ENCODE results near the gene NUPR2.
"Not testable (repeated sequence)": the region's sequence is repeated elsewhere in the genome, so short reads cannot be mapped to it uniquely, and the experiment has no call there.

NUPR2 gene

DNA sequence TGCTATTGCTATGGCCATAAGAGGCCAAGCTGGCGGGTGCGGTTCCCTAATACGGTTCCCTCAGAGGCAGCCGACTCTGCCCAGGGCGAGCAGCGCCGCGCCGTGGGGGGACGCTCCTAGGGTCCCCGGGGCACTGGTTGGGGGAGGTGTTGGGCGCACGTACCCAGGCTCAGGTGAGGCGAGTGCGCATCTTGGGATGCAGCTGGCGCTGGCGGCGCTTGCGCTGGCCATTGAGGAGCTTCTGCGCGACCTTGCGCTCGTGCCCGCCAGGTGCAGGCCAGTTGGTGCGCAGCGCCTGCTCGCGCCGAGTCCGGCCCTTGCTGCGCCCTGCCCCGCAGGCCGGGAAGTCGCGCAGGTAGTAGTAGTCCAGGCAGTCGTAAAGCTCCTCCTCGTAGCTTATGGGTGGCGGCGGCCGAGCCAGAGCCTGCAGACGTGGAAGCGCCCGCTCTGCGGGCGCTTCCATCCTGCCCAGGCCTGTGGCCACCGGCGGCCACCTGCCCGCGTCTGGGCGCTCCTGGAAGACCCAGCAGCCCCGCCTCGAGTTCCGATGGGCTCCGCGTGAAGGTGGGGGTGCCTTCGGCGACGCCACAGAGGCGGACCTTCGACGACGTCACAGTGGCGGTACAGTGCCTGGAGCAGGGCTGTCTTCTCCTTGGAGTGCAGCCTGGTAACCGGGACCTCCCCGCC is at the start of gene NUPR2:
TSS of gene NUPR2 (minus strand) at position 566 of the 687 bp plus-strand sequence. CDS start at position 463, 103 bp downstream.
- no peak for DNase-seq

GRCh38 chr7:56157238-56157790 is 41.1 kb upstream of the NUPR2 start:
- DNase-seq: no peak

DNA sequence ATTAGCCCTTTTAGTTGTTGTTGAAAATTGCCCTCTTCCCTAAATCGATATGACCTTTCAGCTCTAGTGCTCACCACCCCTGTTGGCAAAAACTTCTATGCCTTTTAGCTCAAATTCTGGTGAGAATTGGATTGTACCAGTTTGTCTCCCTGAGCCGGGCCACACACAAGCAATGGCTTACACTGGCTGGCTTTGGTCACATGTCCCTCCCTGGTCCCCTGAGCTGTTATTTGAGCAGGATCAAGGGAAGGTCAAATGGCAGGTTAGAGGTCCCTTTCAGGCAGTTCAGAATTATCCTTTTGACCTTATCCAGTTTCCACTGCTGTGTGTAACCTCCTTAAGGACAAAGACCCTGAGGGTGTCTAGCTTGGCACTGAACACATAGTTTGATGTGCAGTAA is 14.8 kb upstream of the NUPR2 start:
- DNase-seq: not testable (repeated sequence)

GRCh38 chr7:56127241-56127975 is 11.2 kb upstream of the NUPR2 start:
- DNase-seq: no peak

DNA sequence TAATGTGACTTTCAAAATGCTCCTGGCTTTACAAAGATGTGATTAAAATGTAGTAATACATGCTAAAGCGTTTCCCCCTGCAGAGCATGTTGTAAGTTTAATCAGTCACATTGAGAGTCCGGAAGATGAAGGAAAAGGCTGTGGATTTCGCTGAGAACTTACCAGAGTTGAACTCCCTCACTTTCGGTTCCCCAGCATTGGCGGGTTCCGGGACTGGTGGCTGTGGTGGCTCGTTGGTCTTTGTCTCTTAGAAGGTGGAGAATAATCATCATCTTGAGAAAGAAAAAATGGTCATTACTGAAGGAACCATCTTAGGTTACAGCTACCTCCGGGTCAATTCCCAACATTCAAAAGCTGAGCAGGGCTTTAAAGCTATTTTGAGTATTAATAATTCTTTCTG is 9.6 kb upstream of the NUPR2 start:
- DNase-seq: no peak

GRCh38 chr7:56124981-56125380 is 8.8 kb upstream of the NUPR2 start:
- DNase-seq: no peak

DNA sequence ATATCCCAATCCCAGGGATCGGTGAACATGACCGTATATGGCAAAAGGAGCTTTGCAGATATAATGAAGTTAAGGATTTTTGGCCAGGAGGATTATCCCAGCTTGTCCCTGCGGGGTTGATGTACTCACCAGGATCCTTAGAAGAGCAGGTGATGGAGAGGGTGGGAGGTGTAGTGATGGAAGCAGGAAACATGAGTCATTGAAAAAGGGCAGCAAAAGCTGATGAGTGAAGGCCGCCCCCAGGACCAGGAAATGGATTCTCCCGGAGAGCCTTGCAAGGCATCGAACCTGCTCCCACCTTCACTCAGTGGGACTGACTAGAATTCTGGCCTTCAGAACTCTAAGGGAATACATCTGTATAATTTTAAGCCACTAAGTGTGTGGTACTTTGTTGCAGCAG is 5.2 kb upstream of the NUPR2 start:
- no peak for DNase-seq

- DNase-seq: not testable (repeated sequence)
Observed at GRCh38 chr7:56112244-56112643, 4.0 kb downstream of the NUPR2 start.

- no peak for DNase-seq
Observed at GRCh38 chr7:56110611-56111010, 5.6 kb downstream of the NUPR2 start.

GRCh38 chr7:56107954-56108258 is 8.3 kb downstream of the NUPR2 start:
- no peak for DNase-seq

DNA sequence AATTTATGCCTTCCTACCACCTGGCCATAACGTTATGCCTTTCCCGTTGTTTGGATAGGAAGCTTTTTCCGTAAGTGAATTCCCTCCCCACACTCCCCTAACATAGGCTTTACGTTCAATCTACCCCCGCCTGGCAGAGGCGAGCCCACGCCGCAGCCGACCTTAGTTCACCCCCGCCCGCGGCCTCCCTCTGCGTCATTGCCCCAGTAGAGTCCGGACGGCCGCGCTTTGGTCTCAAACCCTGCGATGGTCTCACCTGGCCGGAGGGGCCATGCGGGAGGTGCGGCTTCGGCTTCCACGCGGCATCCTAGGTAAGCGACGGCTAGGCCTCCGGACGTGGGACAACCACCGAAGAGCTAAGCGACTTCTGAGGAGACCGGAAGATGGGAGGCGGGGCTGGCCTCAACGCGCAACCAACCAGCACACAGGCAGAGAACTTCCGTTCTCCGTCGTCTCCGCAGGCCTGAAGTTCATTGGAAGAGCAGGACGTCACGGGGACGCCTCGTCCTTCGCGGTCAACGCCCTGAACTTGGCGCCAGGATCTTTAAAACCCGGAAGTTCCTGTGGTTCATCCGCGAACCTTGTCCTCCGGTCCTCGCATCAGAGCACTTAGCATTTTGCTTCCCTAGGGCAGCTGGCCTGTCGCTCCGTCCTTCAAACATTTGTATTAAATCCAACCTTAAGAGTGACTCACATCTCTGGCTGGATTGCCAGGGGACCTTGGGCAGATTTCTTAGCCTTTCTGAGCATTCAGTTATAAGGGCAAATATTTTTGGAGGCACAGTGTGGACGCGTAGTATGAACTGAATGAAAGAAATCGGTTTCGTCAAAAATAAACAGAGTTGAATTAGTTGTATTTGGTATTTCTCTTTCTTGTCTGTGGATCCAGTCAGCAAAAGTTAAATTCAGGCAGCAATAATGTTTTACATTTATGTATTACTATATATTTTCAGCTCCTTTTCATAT is 9.8 kb downstream of the NUPR2 start, which contains the start of gene CHCHD2:
TSS of gene CHCHD2 (minus strand) at position 369 of the 966 bp plus-strand sequence. CDS start at position 306, 63 bp downstream.
- DNase-seq: peak; percentile 85

DNA sequence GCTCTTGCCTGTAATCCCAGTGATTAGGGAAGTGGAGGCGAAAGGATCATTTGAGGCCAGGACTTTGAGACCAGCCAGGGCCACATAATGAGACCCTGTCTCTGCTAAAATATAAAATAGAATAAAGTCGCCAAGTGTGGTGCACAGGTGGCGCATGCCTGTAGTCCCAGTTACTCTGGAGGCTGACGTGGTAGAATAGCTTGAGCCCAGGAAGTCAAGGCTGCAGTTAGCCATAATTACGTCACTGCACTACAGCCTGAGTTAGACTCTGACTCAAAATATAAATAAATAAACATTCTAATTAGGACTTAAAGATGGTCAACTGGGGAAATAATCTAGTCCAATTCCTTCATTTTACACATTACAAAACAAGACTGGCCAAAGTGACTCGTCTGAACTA is 10.7 kb downstream of the NUPR2 start:
- no peak for DNase-seq

- DNase-seq: not testable (repeated sequence)
Observed at GRCh38 chr7:56104138-56104537, 12.1 kb downstream of the NUPR2 start.

- no peak for DNase-seq
Observed at GRCh38 chr7:56099653-56100052, 16.6 kb downstream of the NUPR2 start.

DNA sequence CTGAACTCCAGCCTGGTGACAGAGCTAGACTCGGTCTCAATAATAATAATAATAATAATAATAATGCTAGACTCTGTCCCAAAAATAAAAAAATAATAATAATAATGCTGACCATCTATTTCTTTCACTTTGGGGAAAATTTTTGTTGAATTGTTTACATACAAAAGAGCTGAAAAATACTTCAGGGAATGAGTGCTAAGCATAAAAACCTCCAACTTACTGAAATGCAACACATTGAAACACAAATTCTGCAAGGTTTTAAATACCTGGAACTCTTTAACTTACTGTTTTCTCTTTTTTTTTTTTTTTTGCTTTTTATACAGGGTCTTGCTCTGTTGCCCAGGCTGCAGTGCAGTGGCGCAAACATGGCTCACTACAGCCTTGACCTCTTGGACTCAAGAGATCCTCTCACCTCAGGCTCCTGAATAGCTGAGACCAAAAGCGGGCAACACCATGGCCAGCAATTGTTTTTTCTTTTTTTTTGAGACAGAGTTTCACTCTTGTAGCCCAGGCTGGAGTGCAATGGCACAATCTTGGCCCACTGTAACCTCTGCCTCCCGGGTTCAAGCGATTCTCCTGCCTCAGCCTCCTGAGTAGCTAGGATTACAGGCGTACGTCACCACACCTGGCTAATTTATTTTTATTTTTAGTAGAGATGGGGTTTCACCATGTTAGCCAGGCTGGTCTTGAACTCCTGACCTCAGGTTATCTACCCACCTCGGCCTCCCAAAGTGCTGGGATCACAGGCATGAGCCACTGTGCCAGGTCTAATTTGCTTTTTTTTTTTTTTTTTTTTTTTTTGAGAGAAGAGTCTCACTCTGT is 17.8 kb downstream of the NUPR2 start:
- not testable (repeated sequence) for DNase-seq

DNA sequence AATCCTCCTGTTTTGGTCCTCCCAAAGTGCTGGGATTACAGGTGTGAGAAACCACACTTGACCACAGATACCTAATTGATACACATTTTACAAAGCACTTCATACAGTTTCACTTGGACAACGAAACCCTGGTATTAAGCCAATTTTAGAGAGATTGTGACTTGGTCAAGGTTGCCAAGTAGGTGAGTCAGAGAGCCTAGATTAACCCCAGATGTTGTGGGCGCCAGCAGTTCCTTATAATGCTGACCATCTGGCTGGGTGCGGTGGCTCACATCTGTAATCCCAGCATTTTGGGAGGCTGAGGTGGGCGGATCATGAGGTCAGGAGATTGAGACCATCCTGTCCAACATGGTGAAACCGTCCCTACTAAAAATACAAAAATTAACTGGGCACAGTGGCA is 18.5 kb downstream of the NUPR2 start:
- DNase-seq: no peak

- DNase-seq: no peak
Observed at GRCh38 chr7:56092789-56093531, 23.3 kb downstream of the NUPR2 start, which contains the start of gene PHKG1. Gene PHKG1 (minus strand): TSS chr7:56092952. CDS start chr7:56088941, 4,011 bp downstream.

GRCh38 chr7:56092388-56092787 is 23.8 kb downstream of the NUPR2 start:
- not testable (repeated sequence) for DNase-seq

DNA sequence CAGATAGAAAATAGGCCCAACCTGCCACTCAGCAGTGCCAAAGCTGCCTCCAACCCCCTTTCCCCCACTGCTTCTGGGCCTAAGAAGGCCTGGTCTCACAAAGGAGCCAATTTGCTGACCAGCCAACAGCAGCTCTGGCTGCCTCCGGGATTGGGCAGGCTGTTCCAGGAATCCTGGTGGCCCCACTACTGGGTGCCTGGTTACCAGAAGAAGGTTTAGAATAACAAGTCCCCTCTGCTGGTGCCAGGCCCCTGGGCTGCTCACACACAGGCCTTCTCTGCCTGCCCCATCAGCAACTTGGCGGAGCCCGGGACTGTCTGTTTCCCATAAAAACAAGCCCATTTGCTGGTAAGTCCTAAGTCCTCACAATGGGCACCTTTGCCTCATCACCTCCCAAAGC is 24.6 kb downstream of the NUPR2 start:
- no peak for DNase-seq

DNA sequence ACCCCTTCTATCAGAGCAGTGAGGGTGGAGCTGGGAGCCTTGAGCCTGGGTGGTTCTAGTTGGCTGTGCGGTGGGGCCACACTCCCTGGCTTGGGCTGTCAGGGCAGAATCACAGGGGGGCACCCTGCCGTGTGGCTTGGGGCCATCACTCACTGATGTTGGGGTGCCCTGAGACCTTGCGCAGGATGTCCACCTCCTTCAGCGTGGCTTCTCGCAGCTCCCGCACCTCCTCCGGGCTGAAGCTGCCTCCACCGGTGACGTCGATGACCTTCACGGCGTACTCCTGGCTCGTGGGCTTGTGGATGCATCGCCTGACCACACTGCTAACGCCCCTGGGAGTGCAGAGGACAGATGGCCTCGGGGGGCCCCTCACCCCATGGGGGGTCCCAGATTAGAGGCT is 28.8 kb downstream of the NUPR2 start:
- DNase-seq: no peak

DNA sequence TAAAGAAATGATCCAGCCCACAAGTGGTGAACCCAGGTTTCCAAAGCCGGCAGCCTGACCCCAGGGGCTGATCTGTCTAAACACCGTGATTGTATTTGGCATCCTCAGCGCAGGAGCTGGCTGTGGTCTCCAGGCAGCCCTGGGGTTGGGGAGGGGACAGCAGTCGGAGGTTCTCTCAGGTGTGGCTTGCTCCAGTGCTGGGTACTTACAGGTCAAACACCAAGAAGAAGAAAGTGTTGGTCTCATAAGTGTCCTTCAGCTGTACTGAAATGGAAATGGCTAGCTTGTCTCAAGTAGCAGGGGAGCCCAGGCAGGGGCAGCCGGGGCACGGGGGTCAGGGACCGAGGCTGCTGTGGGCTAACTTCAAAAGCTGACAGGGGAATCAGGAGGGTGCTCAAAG is 29.5 kb downstream of the NUPR2 start:
- no peak for DNase-seq

Data from activated T-cell treated with anti-CD3 and anti-CD28 coated beads for 4 hours (primary cell).